Suprapubic skin (tissue), 3 donors: ENCODE data around the gene CLTCL1.

Experiments
- POLR2AphosphoS5 ChIP-seq, 3 donors: sonication (generic); formaldehyde crosslinking; IDR thresholded peaks; one replicate each; pipeline ENCODE4 v1.6.1; 2017; ENCODE audit warnings: antibody characterized with exemption in 3 of 3
- TF ChIP-seq, protein P1 (sequence below), 2 donors: fragments of 200-600 bp in 1 of 2; fragments of 450-650 bp in 1 of 2; sonication (generic) in 1 of 2; IDR thresholded peaks; one replicate each; pipeline ENCODE4 v1.5.1; 2016 to 2019; ENCODE audit warnings: antibody characterized with exemption in 2 of 2, mild to moderate bottlenecking in 1 of 2, moderate library complexity in 1 of 2

GRCh38 chr22:19291218-19291579 is 320 bp downstream of the CLTCL1 start:
- TF ChIP-seq, protein P1, sequence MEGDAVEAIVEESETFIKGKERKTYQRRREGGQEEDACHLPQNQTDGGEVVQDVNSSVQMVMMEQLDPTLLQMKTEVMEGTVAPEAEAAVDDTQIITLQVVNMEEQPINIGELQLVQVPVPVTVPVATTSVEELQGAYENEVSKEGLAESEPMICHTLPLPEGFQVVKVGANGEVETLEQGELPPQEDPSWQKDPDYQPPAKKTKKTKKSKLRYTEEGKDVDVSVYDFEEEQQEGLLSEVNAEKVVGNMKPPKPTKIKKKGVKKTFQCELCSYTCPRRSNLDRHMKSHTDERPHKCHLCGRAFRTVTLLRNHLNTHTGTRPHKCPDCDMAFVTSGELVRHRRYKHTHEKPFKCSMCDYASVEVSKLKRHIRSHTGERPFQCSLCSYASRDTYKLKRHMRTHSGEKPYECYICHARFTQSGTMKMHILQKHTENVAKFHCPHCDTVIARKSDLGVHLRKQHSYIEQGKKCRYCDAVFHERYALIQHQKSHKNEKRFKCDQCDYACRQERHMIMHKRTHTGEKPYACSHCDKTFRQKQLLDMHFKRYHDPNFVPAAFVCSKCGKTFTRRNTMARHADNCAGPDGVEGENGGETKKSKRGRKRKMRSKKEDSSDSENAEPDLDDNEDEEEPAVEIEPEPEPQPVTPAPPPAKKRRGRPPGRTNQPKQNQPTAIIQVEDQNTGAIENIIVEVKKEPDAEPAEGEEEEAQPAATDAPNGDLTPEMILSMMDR (IDR thresholded peaks at IDR 0.05): no peak
- TF ChIP-seq POLR2AphosphoS5 (IDR thresholded peaks at IDR 0.05): no peak
